ENCODE results near the gene SIAH3.

Gene SIAH3

GRCh38 chr13:45731455-45731854 lies 120.1 kb downstream of the SIAH3 start:
- TF ChIP-seq REST (IDR thresholded peaks at IDR 0.05; ENCODE audit: insufficient read depth in 1 of 2, low read depth in 2 of 2, low read length in 2 of 2) (no peak), TAF1 (IDR thresholded peaks at IDR 0.05; ENCODE audit: borderline replicate concordance, insufficient read depth, low read length) (no peak), FOXP2 (optimal IDR thresholded peaks at IDR 0.05; ENCODE audit: borderline replicate concordance, extremely low read depth, extremely low read length, insufficient read depth) (no peak), POLR2AphosphoS5 (IDR thresholded peaks at IDR 0.05; ENCODE audit: low read depth, low read length) (no peak), SIN3A (IDR thresholded peaks at IDR 0.05; ENCODE audit: borderline replicate concordance, insufficient read depth, low read length) (no peak)

GRCh38 chr13:45728759-45729158 lies 122.8 kb downstream of the SIAH3 start:
- no peak for TF ChIP-seq SIN3A (IDR thresholded peaks at IDR 0.05; ENCODE audit: borderline replicate concordance, insufficient read depth, low read length)
- no peak for TF ChIP-seq FOXP2 (optimal IDR thresholded peaks at IDR 0.05; ENCODE audit: borderline replicate concordance, extremely low read depth, extremely low read length, insufficient read depth)
- TF ChIP-seq TAF1 (IDR thresholded peaks at IDR 0.05; ENCODE audit: borderline replicate concordance, insufficient read depth, low read length), result no peak
- TF ChIP-seq POLR2AphosphoS5 (IDR thresholded peaks at IDR 0.05; ENCODE audit: low read depth, low read length), result no peak
